OCI-LY3 (cell line): Measurements from ENCODE around the gene FLYWCH1.

Experiments
- EZH2phosphoT487 ChIP-seq: fragments of 200-600 bp; shearing (Covaris generic); IDR thresholded peaks from 2 replicates; pipeline ENCODE4 v1.6.1; 2018; ENCODE audit warnings: antibody characterized with exemption, mixed run types, low read depth
- TF ChIP-seq, protein P1 (sequence below): fragments of 200-600, 300-600 bp; sonication (generic); IDR thresholded peaks from 2 replicates; pipeline ENCODE4 v1.5.1; 2014; ENCODE audit warnings: antibody characterized with exemption, low read length, low read depth

DNA sequence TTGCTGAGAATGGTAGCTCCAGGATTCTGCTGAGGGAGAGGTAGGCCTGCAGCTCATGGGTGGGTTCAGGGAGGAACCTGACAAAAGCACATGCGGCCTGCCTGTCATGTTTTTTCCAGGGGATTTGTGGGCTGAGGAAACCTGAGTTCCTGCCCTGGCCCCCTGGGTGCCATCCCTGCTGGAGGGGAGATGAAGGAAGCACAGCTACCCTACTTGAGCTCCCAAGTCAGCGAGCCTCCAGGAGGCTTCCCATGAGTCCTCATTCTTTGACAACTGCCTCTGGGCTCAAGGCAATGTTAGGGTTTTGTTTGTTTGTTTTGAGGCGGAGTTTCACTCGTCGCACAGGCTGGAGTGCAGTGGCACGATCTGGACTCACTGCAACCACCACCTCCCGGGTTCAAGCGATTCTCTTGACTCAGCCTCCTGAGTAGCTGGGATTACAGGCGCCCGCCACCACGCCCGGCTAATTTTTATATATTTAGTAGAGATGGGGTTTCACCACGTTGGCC, 12.1 kb upstream of the FLYWCH1 start:
- TF ChIP-seq, protein P1, sequence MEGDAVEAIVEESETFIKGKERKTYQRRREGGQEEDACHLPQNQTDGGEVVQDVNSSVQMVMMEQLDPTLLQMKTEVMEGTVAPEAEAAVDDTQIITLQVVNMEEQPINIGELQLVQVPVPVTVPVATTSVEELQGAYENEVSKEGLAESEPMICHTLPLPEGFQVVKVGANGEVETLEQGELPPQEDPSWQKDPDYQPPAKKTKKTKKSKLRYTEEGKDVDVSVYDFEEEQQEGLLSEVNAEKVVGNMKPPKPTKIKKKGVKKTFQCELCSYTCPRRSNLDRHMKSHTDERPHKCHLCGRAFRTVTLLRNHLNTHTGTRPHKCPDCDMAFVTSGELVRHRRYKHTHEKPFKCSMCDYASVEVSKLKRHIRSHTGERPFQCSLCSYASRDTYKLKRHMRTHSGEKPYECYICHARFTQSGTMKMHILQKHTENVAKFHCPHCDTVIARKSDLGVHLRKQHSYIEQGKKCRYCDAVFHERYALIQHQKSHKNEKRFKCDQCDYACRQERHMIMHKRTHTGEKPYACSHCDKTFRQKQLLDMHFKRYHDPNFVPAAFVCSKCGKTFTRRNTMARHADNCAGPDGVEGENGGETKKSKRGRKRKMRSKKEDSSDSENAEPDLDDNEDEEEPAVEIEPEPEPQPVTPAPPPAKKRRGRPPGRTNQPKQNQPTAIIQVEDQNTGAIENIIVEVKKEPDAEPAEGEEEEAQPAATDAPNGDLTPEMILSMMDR = no peak
- TF ChIP-seq EZH2phosphoT487 = no peak
